Activated CD4-positive, alpha-beta T cell treated with anti-CD3 and anti-CD28 coated beads for 36 hours (primary cell): ENCODE measurements around the gene PJVK. TPM values are rescaled to one million over a fixed set of nuclear protein-coding genes. Genes with fewer than 3 reads are reported as not detected.
"Not testable (repeated sequence)": the region's sequence is repeated elsewhere in the genome, so short reads cannot be mapped to it uniquely, and the experiment has no call there.

Experiments
- ATAC-seq: fragments of 200-7000 bp; cut with Tn5 transposase; one replicate; pipeline ENCODE4 v1.10.0; 2021; ENCODE audit warnings: mild to moderate bottlenecking, moderate library complexity
- CTCF ChIA-PET: fragments of 350-600 bp; sonication (Branson Sonifier 250); formaldehyde crosslinking; loops from one replicate; lab custom pipeline; 2021; ENCODE audit warnings: antibody characterized with exemption; lab: Charles Lee
- POLR2A ChIA-PET: fragments of 350-600 bp; sonication (Branson Sonifier 250); formaldehyde crosslinking; loops from one replicate; lab custom pipeline; 2021; ENCODE audit warnings: antibody characterized with exemption, inconsistent platforms; lab: Charles Lee
- DNase-seq: peaks from one replicate; pipeline ENCODE4 v3.0.0-alpha.2; 2020
- H3K27ac Mint-ChIP-seq: one replicate; pipeline ENCODE4 v1.8.0; 2021; ENCODE audit warnings: mixed read lengths
- H3K27me3 Mint-ChIP-seq: one replicate; pipeline ENCODE4 v1.8.0; 2021; ENCODE audit warnings: mixed read lengths
- H3K36me3 Mint-ChIP-seq: one replicate; pipeline ENCODE4 v1.8.0; 2021; ENCODE audit warnings: low read depth, mixed read lengths
- H3K4me1 Mint-ChIP-seq: one replicate; pipeline ENCODE4 v1.8.0; 2021; ENCODE audit warnings: mixed read lengths
- H3K4me3 Mint-ChIP-seq: one replicate; pipeline ENCODE4 v1.8.0; 2021; ENCODE audit warnings: mild to moderate bottlenecking, moderate library complexity, mixed read lengths
- H3K9me3 Mint-ChIP-seq: one replicate; pipeline ENCODE4 v1.8.0; 2021; ENCODE audit warnings: low read depth, mixed read lengths
- intact Hi-C, 2 experiments: fragments of 100-400 bp; cut with DNase I in 1 of 2; cut with micrococcal nuclease in 1 of 2; formaldehyde crosslinking; loops; one replicate each; pipeline versions ENCODE4 v1.14.2 to v1.15.1; 2022 to 2024; cut with DNase I, micrococcal nuclease
- total RNA-seq, 2 experiments: library from RNA; stranded (reverse); gene quantifications; one replicate each; pipeline ENCODE4 v1.2.3, GENCODE V29; 2021

PJVK gene, protein sequence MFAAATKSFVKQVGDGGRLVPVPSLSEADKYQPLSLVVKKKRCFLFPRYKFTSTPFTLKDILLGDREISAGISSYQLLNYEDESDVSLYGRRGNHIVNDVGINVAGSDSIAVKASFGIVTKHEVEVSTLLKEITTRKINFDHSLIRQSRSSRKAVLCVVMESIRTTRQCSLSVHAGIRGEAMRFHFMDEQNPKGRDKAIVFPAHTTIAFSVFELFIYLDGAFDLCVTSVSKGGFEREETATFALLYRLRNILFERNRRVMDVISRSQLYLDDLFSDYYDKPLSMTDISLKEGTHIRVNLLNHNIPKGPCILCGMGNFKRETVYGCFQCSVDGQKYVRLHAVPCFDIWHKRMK
- total RNA-seq = 1 to 10 TPM; 1.9 to 2.4 TPM

GRCh38 chr2:178450774-178451525 is at the start of gene PJVK, which contains the start of gene PRKRA:
Gene PJVK (plus strand): TSS chr2:178451378. CDS start chr2:178453410, 2,032 bp downstream.
Gene PRKRA (minus strand): TSS chr2:178451175. CDS start chr2:178451030, 145 bp downstream.
- peaks cover 27% of the 10 kb centered on the region for H3K36me3 Mint-ChIP-seq
- ChIA-PET CTCF (interaction anchor here (0.5 to 1.5 kb wide), 5 partner anchors 31 to 344 kb away, joined by 3 to 7 read pairs (median 4); partner anchors contain the start of gene RBM45), POLR2A (interaction anchor here (0.6 to 1.6 kb wide), 4 partner anchors 29 to 64 kb away, joined by 3 to 4 read pairs (median 3); no protein-coding TSS in a partner anchor)
- H3K27me3 Mint-ChIP-seq = no peaks in the 10 kb centered on the region
- no peaks in the 10 kb centered on the region for H3K9me3 Mint-ChIP-seq
- peak within 1 kb of the TSS; percentile 88 for H3K4me3 Mint-ChIP-seq
- intact Hi-C loops = loop anchor here (1.0 to 2.0 kb wide), 8 partner anchors 27 to 1238 kb away; partner anchors contain the start of genes FKBP7 (in 2 of the 2), HNRNPA3 (in 1 of the 2) and OSBPL6 (in 1 of the 2)
- H3K4me1 Mint-ChIP-seq = peaks cover 27% of the 10 kb centered on the region
- peak within 1 kb of the TSS; percentile 96 for H3K27ac Mint-ChIP-seq
- peak; percentile 98 for DNase-seq
- peak; percentile 90 for ATAC-seq

GRCh38 chr2:178401994-178402437 is 49.2 kb upstream of the PJVK start:
- ChIA-PET POLR2A (no interaction called here), CTCF (interaction anchor here (5.6 kb wide), 1 partner anchor 12 kb away, joined by 49 read pairs; no protein-coding TSS in a partner anchor)

GRCh38 chr2:178403671-178404306 is 47.4 kb upstream of the PJVK start:
- intact Hi-C loops = no loop called here
- Mint-ChIP-seq H3K27me3 (peaks cover 2% of the 10 kb centered on the region), H3K4me3 (no peak overlapping the region), H3K36me3 (no peaks in the 10 kb centered on the region), H3K27ac (no peak overlapping the region), H3K9me3 (no peaks in the 10 kb centered on the region), H3K4me1 (peaks cover 10% of the 10 kb centered on the region)
- ChIA-PET POLR2A (no interaction called here), CTCF (interaction anchor here (2.8 to 5.6 kb wide), 2 partner anchors 10 to 16 kb away, joined by 13 to 49 read pairs; no protein-coding TSS in a partner anchor)
- ATAC-seq = peak; percentile 51
- DNase-seq = no peak

More at GRCh38 chr2:178401994-178402437, 49.2 kb upstream of the PJVK start:
- no peaks in the 10 kb centered on the region for H3K36me3 Mint-ChIP-seq
- H3K27me3 Mint-ChIP-seq = peaks cover 2% of the 10 kb centered on the region
- intact Hi-C loops = no loop called here
- no peak for ATAC-seq
- H3K27ac Mint-ChIP-seq = no peak overlapping the region
- no peak overlapping the region for H3K4me3 Mint-ChIP-seq
- H3K4me1 Mint-ChIP-seq = peaks cover 10% of the 10 kb centered on the region
- no peak for DNase-seq
- H3K9me3 Mint-ChIP-seq = no peaks in the 10 kb centered on the region

GRCh38 chr2:178404368-178404767 is 46.8 kb upstream of the PJVK start:
- intact Hi-C loops = no loop called here
- ChIA-PET POLR2A (no interaction called here), CTCF (interaction anchor here (0.6 to 5.6 kb wide), 4 partner anchors 9 to 211 kb away, joined by 3 to 49 read pairs (median 9); no protein-coding TSS in a partner anchor)
- Mint-ChIP-seq H3K4me1 (peaks cover 10% of the 10 kb centered on the region), H3K4me3 (no peak overlapping the region), H3K36me3 (no peaks in the 10 kb centered on the region), H3K27ac (no peak overlapping the region), H3K9me3 (no peaks in the 10 kb centered on the region), H3K27me3 (peaks cover 2% of the 10 kb centered on the region)
- DNase-seq (peak; percentile 37), ATAC-seq (peak; percentile 78)

DNA sequence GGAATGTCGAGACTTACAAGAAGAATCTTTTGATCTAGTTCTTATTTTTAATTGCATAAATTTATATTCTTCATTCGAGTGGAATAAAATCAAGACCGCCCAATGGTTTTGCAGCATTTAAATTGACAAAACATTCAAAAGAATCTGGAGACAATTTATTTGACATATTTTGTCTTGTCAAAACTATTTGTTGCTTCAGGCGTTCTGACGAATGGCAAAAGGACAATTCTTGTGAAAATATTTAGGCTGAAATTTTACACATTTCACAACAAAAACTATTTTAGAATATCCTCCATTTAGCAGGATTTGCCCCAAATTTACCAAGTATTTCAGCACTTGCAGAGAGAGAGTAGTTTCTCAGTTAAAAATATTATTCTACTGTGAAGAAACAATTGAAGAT is 41.9 kb upstream of the PJVK start:
- DNase-seq = no peak
- no peak overlapping the region for H3K27ac Mint-ChIP-seq
- H3K36me3 Mint-ChIP-seq = no peaks in the 10 kb centered on the region
- peaks cover 6% of the 10 kb centered on the region for H3K4me1 Mint-ChIP-seq
- H3K4me3 Mint-ChIP-seq = no peak overlapping the region
- ATAC-seq = no peak
- POLR2A ChIA-PET = no interaction called here
- intact Hi-C loops = no loop called here
- CTCF ChIA-PET = interaction anchor here (1.5 kb wide), 1 partner anchor 9 kb away, joined by 4 read pairs; no protein-coding TSS in a partner anchor
- no peaks in the 10 kb centered on the region for H3K9me3 Mint-ChIP-seq
- H3K27me3 Mint-ChIP-seq = no peaks in the 10 kb centered on the region

DNA sequence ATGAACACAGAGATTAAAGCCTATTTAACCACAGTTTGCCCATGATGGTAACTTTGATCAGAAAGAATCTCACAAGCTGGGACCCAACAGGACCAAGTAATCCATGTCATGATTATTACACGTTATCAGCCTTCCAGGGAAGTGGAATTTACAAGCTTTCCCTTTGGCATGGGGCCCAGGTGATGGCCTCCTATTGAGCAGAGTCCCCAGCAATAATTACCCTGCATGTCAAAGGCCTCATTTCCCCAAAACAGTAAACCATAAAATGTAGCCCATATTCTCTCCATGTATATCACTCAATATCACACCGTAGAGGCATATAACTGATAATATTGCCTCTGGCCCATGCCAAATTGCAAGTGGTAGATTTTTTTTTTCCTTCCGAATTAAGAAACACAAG is 39.1 kb upstream of the PJVK start:
- no peak overlapping the region for H3K27ac Mint-ChIP-seq
- no peaks in the 10 kb centered on the region for H3K27me3 Mint-ChIP-seq
- POLR2A ChIA-PET = interaction anchor here (0.6 kb wide), 1 partner anchor 39 kb away, joined by 3 read pairs; the partner anchor contains the start of gene PRKRA
- intact Hi-C loops = loop anchor here (5.0 to 10.0 kb wide), 4 partner anchors 110 to 797 kb away; partner anchors contain the start of gene OSBPL6 (in 1 of the 2)
- CTCF ChIA-PET = interaction anchor here (0.7 to 5.9 kb wide), 5 partner anchors 8 to 933 kb away, joined by 4 to 91 read pairs (median 44); partner anchors contain the start of gene RBM45
- ATAC-seq (no peak), DNase-seq (no peak)
- no peaks in the 10 kb centered on the region for H3K9me3 Mint-ChIP-seq
- H3K4me3 Mint-ChIP-seq = no peak overlapping the region
- H3K36me3 Mint-ChIP-seq = no peaks in the 10 kb centered on the region
- peaks cover 11% of the 10 kb centered on the region for H3K4me1 Mint-ChIP-seq

DNA sequence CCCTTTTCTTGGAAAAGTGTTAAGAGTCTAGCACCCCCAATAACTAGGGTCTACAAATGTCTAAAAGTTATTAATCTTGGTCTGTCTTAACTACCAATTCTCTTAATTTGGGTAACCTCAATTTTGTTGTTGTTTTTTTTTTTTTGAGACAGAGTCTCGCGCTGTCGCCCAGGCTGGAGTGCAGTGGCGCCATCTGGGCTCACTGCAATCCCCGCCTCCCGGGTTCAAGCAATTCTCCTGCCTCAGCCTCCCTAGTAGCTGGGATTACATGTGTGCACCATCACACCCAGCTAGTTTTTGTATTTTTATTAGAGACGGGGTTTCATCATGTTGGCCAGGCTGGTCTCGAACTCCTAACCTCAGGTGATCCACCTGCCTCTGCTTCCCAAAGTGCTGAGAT is 38.7 kb upstream of the PJVK start:
- H3K27me3 Mint-ChIP-seq, POLR2A ChIA-PET, H3K27ac Mint-ChIP-seq, H3K9me3 Mint-ChIP-seq, H3K36me3 Mint-ChIP-seq, ATAC-seq, DNase-seq: not testable (repeated sequence)
- H3K4me3 Mint-ChIP-seq = peak overlapping the region; percentile 67
- intact Hi-C loops = loop anchor here (5.0 to 10.0 kb wide), 4 partner anchors 110 to 798 kb away; partner anchors contain the start of gene OSBPL6 (in 1 of the 2)
- CTCF ChIA-PET = interaction anchor here (0.7 to 5.9 kb wide), 5 partner anchors 9 to 933 kb away, joined by 4 to 91 read pairs (median 44); partner anchors contain the start of gene RBM45
- H3K4me1 Mint-ChIP-seq = peaks cover 11% of the 10 kb centered on the region

DNA sequence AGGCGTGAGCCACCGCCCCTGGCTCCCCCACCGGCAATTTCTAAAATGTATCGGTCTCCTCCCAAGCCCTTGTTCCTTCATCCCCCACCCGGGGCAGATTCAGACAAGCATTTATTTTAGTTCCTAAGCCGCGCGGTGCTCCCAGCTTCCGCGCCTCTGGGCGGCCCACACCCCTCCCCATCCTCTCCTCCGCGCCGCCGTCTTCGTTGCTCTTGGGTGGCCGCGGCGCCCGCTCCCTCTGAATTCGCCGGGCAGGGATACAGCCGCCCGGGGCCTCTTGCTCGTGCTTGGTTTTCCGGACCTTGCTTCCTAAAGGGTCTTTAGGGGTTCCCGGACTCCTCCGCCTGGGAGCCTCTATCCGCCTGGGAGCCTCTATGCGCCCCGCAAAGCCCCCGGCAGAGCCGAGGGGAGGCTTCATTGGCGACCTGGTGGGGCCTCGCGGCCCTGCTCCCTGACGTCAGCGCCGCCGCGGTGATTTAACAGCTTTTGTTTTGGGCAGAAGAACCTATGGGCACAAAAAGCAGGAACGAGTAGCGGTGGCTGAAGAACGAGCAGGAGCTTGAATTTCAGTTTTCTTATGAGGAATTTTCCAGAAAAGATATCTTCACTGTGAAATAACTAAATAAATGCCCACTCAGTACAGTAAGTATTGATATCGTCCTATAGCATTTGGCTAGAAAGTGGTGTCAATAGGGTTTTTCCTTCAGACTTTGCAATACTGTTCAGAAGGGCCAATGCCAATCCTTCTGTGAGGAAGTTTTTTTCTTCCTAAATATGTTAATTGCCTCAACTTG is 37.5 kb upstream of the PJVK start:
- Mint-ChIP-seq H3K36me3 (no peaks in the 10 kb centered on the region), H3K9me3 (no peaks in the 10 kb centered on the region), H3K27me3 (no peaks in the 10 kb centered on the region), H3K27ac (peak overlapping the region; percentile 71), H3K4me1 (peaks cover 11% of the 10 kb centered on the region), H3K4me3 (peak overlapping the region; percentile 67)
- intact Hi-C loops = loop anchor here (1.0 to 10.0 kb wide), 11 partner anchors 16 to 799 kb away; partner anchors contain the start of genes RBM45 (in 2 of the 2), FKBP7 (in 1 of the 2) and OSBPL6 (in 1 of the 2)
- DNase-seq (peak; percentile 88), ATAC-seq (peak; percentile 82)
- ChIA-PET POLR2A (interaction anchor here (0.6 to 1.6 kb wide), 3 partner anchors 37 to 641 kb away, joined by 3 to 4 read pairs (median 4); partner anchors contain the start of genes PJVK, PLEKHA3 and PRKRA), CTCF (interaction anchor here (0.6 to 5.9 kb wide), 27 partner anchors 9 to 303 kb away, joined by 3 to 91 read pairs (median 6); partner anchors contain the start of genes PJVK, PRKRA and RBM45)
